ENCODE data around the gene LECT2.

The LECT2 gene

GRCh38 chr5:135966165-135966564, 11.4 kb upstream of the LECT2 start:
- ChIA-PET CTCF (no interaction called here), POLR2A (no interaction called here)
- TF ChIP-seq CTCF (IDR thresholded peaks at IDR 0.05; ENCODE audit: control extremely low read depth, extremely low read depth, low read depth, missing control alignments) = no peak
- no peak for DNase-seq (ENCODE audit: extremely low spot score)

GRCh38 chr5:135965504-135965903, 10.7 kb upstream of the LECT2 start:
- ChIA-PET CTCF (no interaction called here), POLR2A (no interaction called here)
- DNase-seq (ENCODE audit: extremely low spot score) = no peak
- no peak for TF ChIP-seq CTCF (IDR thresholded peaks at IDR 0.05; ENCODE audit: control extremely low read depth, extremely low read depth, low read depth, missing control alignments)

GRCh38 chr5:135964670-135965320, 10.0 kb upstream of the LECT2 start:
- CTCF ChIA-PET = no interaction called here
- POLR2A ChIA-PET = no interaction called here
- no peak for TF ChIP-seq CTCF (IDR thresholded peaks at IDR 0.05; ENCODE audit: control extremely low read depth, extremely low read depth, low read depth, missing control alignments)
- DNase-seq (ENCODE audit: extremely low spot score) = no peak

GRCh38 chr5:135955525-135955924, 742 bp upstream of the LECT2 start:
- DNase-seq (ENCODE audit: extremely low spot score) = no peak
- ChIA-PET POLR2A (no interaction called here), CTCF (no interaction called here)
- no peak for TF ChIP-seq CTCF (IDR thresholded peaks at IDR 0.05; ENCODE audit: control extremely low read depth, extremely low read depth, low read depth, missing control alignments)

GRCh38 chr5:135953850-135954249, 933 bp downstream of the LECT2 start:
- TF ChIP-seq CTCF (IDR thresholded peaks at IDR 0.05; ENCODE audit: control extremely low read depth, extremely low read depth, low read depth, missing control alignments) = no peak
- ChIA-PET CTCF (no interaction called here), POLR2A (no interaction called here)
- no peak for DNase-seq (ENCODE audit: extremely low spot score)

GRCh38 chr5:135952683-135953082, 2.1 kb downstream of the LECT2 start:
- ChIA-PET POLR2A (no interaction called here), CTCF (interaction anchor here (2.3 kb wide), 1 partner anchor 9 kb away, joined by 9 read pairs; no protein-coding TSS in a partner anchor)
- no peak for TF ChIP-seq CTCF (IDR thresholded peaks at IDR 0.05; ENCODE audit: control extremely low read depth, extremely low read depth, low read depth, missing control alignments)
- DNase-seq (ENCODE audit: extremely low spot score) = no peak
